Measurements from ENCODE around the gene CIITA. TPM values are rescaled to one million over a fixed set of nuclear protein-coding genes. Genes with fewer than 3 reads are reported as not detected.

Gene CIITA
- total and polyA plus RNA-seq, 10 of the 15 experiments (the other 5 are each of a cell fraction or from before 2014, with no cell fraction given): 11.5 to 145 (median 49.7) TPM

GRCh38 chr16:10971560-10971961 lies 94.6 kb downstream of the CIITA start (continued):
- TF ChIP-seq SUZ12 (IDR thresholded peaks at IDR 0.05; ENCODE audit: unreplicated experiment) (no peak), YBX1 (IDR thresholded peaks at IDR 0.05) (no peak), GATAD2B (conservative IDR thresholded peaks at IDR 0.05; ENCODE audit: low read depth) (no peak), PKNOX1 (IDR thresholded peaks at IDR 0.05) (no peak), RELA (IDR thresholded peaks at IDR 0.05; ENCODE audit: borderline replicate concordance, partially characterized antibody) (no peak), STAT1 (conservative IDR thresholded peaks at IDR 0.05) (no peak), EP300 (IDR thresholded peaks at IDR 0.05; ENCODE audit: borderline replicate concordance in 1 of 2, control insufficient read depth in 1 of 2, low read depth in 2 of 2, low read length in 2 of 2) (no peak), JUNB (IDR thresholded peaks at IDR 0.05) (no peak), BHLHE40 (IDR thresholded peaks at IDR 0.05; ENCODE audit: borderline replicate concordance in 1 of 2, low read depth in 2 of 2, low read length in 1 of 2) (no peak), NFIC (IDR thresholded peaks at IDR 0.05; ENCODE audit: low read depth, low read length) (no peak), IRF4 (IDR thresholded peaks at IDR 0.05; ENCODE audit: low read depth, low read length) (no peak), FOS (IDR thresholded peaks at IDR 0.05; ENCODE audit: borderline replicate concordance, extremely low read depth, insufficient read length) (no peak), SMAD5 (IDR thresholded peaks at IDR 0.05; ENCODE audit: low read depth) (no peak), MXI1 (IDR thresholded peaks at IDR 0.05; ENCODE audit: low read depth, low read length) (no peak), ZNF207 (IDR thresholded peaks at IDR 0.05; ENCODE audit: borderline replicate concordance) (no peak), RAD21 (IDR thresholded peaks at IDR 0.05; ENCODE audit: insufficient read depth, low read depth, low read length) (peak; percentile 82), RBBP5 (conservative IDR thresholded peaks at IDR 0.05) (no peak), SIX5 (IDR thresholded peaks at IDR 0.05; ENCODE audit: low read depth, low read length, severe bottlenecking) (no peak), SREBF2 (IDR thresholded peaks at IDR 0.05; ENCODE audit: low read length) (no peak), BRCA1 (IDR thresholded peaks at IDR 0.05; ENCODE audit: low read depth, low read length) (no peak), HDGF (IDR thresholded peaks at IDR 0.05) (no peak), ZNF687 (IDR thresholded peaks at IDR 0.05) (peak; percentile 21; the same call in 1 of the 2 replicates), ATF7 (IDR thresholded peaks at IDR 0.05; ENCODE audit: low read depth) (no peak), RELB (IDR thresholded peaks at IDR 0.05; ENCODE audit: low read depth) (peak; percentile 52; the same call in 1 of the 2 replicates), ZZZ3 (IDR thresholded peaks at IDR 0.05; ENCODE audit: control insufficient read depth, insufficient read length, low read depth) (no peak)
